ENCODE results near the gene UGT3A2. TPM values are rescaled to one million over a fixed set of nuclear protein-coding genes. Genes with fewer than 3 reads are reported as not detected.

The UGT3A2 gene
- total and polyA plus RNA-seq, 2 of the 8 experiments (the other 6 are each of a cell fraction or from before 2014, with no cell fraction given), result 19.4 to 28.8 TPM

DNA sequence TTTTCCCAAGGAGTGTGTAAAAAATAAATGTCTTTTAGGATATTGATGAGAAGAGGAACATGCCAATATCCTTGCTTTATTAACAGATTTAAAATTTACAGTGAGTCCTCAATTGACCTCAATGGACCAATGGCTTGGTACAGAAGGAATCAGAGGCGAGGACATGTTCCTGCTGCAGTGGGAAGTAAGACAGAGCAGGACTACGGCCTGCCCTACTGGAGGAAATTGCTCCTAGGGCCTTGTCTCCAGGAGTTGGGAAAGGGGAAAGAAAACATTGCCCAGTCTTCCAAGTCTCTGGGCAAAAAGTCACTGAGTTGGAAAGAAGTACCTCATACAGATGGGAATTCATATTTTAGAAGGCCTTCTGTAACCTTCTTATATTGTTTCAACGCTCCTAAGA, 33.1 kb upstream of the UGT3A2 start:
- ChIA-PET CTCF (ENCODE audit: partially characterized antibody) (no interaction called here), POLR2A (ENCODE audit: partially characterized antibody) (no interaction called here)
- no peaks in the 10 kb centered on the region for H3K36me3 ChIP-seq (ENCODE audit: control insufficient read depth in 2 of 4, insufficient read depth in 4 of 4, low read length in 3 of 4)
- H4K20me1 ChIP-seq (replicated peaks in 1 of 2; ENCODE audit: control insufficient read depth in 1 of 2, insufficient read depth in 2 of 2, low read length in 2 of 2), result no peaks in the 10 kb centered on the region
- H4K8ac ChIP-seq (ENCODE audit: extremely low read depth, insufficient read depth, low read length), result no peak overlapping the region
- no peak overlapping the region for H3K4me3 ChIP-seq (ENCODE audit: extremely low read depth in 1 of 4, insufficient read depth in 2 of 4, low read depth in 3 of 4, low read length in 4 of 4)
- no peak overlapping the region for H4K91ac ChIP-seq (replicated peaks; ENCODE audit: insufficient read length, low read length)
- no peak overlapping the region for H3K9ac ChIP-seq (replicated peaks in 1 of 4; ENCODE audit: extremely low read depth in 1 of 4, low read depth in 3 of 4, low read length in 3 of 4)
- no peak overlapping the region for H2BK120ac ChIP-seq (replicated peaks; ENCODE audit: low read depth, low read length)
- 82% methylated on average over 3 of the region's 3 CpGs; no CpG with 5 or more reads in 1 of the 2 experiments for WGBS, 2 experiments (ENCODE audit: extremely low coverage in 1 of 2, insufficient coverage in 1 of 2, insufficient read length in 1 of 2, insufficient replicate concordance in 2 of 2, low coverage in 1 of 2, low lambda C conversion rate in 2 of 2, missing lambda C conversion rate in 1 of 2)
- H3K14ac ChIP-seq (ENCODE audit: insufficient read length), result no peak overlapping the region
- no peak overlapping the region for H2BK5ac ChIP-seq (ENCODE audit: low read depth, low read length)
- H3K9me3 ChIP-seq (ENCODE audit: insufficient read depth in 2 of 2, low read depth in 1 of 2, low read length in 1 of 2), result no peaks in the 10 kb centered on the region
- H3K27me3 ChIP-seq (replicated peaks in 1 of 4; ENCODE audit: control insufficient read depth in 3 of 4, extremely low read depth in 1 of 4, insufficient read depth in 3 of 4, low read length in 3 of 4), result no peaks in the 10 kb centered on the region
- no peak overlapping the region for H3K4me2 ChIP-seq (ENCODE audit: insufficient read depth in 1 of 2, low read depth in 2 of 2, low read length in 2 of 2)
- H2BK15ac ChIP-seq (ENCODE audit: low read length), result no peak overlapping the region
- no peaks in the 10 kb centered on the region for H3K23me2 ChIP-seq (ENCODE audit: low read depth, low read length)
- H4K5ac ChIP-seq (ENCODE audit: insufficient read length, low read depth, low read length), result no peak overlapping the region
- H3K79me1 ChIP-seq (ENCODE audit: low read depth, low read length), result no peaks in the 10 kb centered on the region
- H2BK20ac ChIP-seq (ENCODE audit: low read length), result no peak overlapping the region
- H3K79me2 ChIP-seq (ENCODE audit: control insufficient read depth in 1 of 2, insufficient read depth in 2 of 2, low read length in 2 of 2), result no peaks in the 10 kb centered on the region
- H3K27ac ChIP-seq (ENCODE audit: low read depth, low read length), result no peak overlapping the region
- no peak overlapping the region for H3K56ac ChIP-seq (replicated peaks; ENCODE audit: insufficient read length, low read depth, low read length)
- no peak overlapping the region for H2AK5ac ChIP-seq (ENCODE audit: low read depth, low read length)
- H3K4ac ChIP-seq (replicated peaks; ENCODE audit: insufficient read length, low read depth, low read length), result no peak overlapping the region
- FAIRE-seq (no peak), DNase-seq (ENCODE audit: low read depth in 1 of 2, low spot score in 2 of 2) (no peak)
- no peak overlapping the region for H2BK12ac ChIP-seq (ENCODE audit: low read depth, low read length)
- H3K4me1 ChIP-seq (replicated peaks in 1 of 4; ENCODE audit: control insufficient read depth in 3 of 4, insufficient read depth in 4 of 4, low read length in 3 of 4), result peaks cover 0 to 3% (median 0%) of the 10 kb centered on the region in 4 experiments; a peak in 2 of 7 replicates
- no peak overlapping the region for H3K18ac ChIP-seq (ENCODE audit: extremely low read depth, low read length)
- no peak overlapping the region for H2AFZ ChIP-seq (ENCODE audit: low read length)
- H3K23ac ChIP-seq (ENCODE audit: insufficient read length), result no peak overlapping the region
- TF ChIP-seq KDM1A (IDR thresholded peaks at IDR 0.05; ENCODE audit: borderline replicate concordance, low read length) (no peak), JUND (IDR thresholded peaks at IDR 0.05; ENCODE audit: low read length) (no peak), NANOG (IDR thresholded peaks at IDR 0.05; ENCODE audit: insufficient read depth, low read depth, low read length, poor library complexity, severe bottlenecking) (no peak), SP4 (IDR thresholded peaks at IDR 0.05; ENCODE audit: low read length) (no peak), EP300 (IDR thresholded peaks at IDR 0.05; ENCODE audit: borderline replicate concordance in 1 of 2, low read depth in 2 of 2, low read length in 2 of 2) (no peak), BACH1 (IDR thresholded peaks at IDR 0.05; ENCODE audit: low read length) (no peak), NRF1 (IDR thresholded peaks at IDR 0.05; ENCODE audit: low read depth, low read length) (no peak)
- TF ChIP-seq, protein P1, sequence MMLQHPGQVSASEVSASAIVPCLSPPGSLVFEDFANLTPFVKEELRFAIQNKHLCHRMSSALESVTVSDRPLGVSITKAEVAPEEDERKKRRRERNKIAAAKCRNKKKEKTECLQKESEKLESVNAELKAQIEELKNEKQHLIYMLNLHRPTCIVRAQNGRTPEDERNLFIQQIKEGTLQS (IDR thresholded peaks at IDR 0.05; ENCODE audit: insufficient read depth, low read depth, low read length), result no peak
- TF ChIP-seq, protein P2, sequence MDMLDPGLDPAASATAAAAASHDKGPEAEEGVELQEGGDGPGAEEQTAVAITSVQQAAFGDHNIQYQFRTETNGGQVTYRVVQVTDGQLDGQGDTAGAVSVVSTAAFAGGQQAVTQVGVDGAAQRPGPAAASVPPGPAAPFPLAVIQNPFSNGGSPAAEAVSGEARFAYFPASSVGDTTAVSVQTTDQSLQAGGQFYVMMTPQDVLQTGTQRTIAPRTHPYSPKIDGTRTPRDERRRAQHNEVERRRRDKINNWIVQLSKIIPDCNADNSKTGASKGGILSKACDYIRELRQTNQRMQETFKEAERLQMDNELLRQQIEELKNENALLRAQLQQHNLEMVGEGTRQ (IDR thresholded peaks at IDR 0.05; ENCODE audit: low read length), result no peak
- TF ChIP-seq, protein P3, sequence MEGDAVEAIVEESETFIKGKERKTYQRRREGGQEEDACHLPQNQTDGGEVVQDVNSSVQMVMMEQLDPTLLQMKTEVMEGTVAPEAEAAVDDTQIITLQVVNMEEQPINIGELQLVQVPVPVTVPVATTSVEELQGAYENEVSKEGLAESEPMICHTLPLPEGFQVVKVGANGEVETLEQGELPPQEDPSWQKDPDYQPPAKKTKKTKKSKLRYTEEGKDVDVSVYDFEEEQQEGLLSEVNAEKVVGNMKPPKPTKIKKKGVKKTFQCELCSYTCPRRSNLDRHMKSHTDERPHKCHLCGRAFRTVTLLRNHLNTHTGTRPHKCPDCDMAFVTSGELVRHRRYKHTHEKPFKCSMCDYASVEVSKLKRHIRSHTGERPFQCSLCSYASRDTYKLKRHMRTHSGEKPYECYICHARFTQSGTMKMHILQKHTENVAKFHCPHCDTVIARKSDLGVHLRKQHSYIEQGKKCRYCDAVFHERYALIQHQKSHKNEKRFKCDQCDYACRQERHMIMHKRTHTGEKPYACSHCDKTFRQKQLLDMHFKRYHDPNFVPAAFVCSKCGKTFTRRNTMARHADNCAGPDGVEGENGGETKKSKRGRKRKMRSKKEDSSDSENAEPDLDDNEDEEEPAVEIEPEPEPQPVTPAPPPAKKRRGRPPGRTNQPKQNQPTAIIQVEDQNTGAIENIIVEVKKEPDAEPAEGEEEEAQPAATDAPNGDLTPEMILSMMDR (IDR thresholded peaks at IDR 0.05; ENCODE audit: control extremely low read depth in 1 of 3, insufficient read depth in 1 of 3, low read depth in 1 of 3, low read length in 3 of 3), result no peak

Data from H1 (cell line).